Stomach (tissue), 4 donors: ENCODE data around the gene NEB.

Source experiments
- EP300 ChIP-seq: sonication (generic); formaldehyde crosslinking; IDR thresholded peaks from one replicate; pipeline ENCODE4 v1.6.1; 2017; ENCODE audit warnings: antibody characterized with exemption
- TF ChIP-seq, protein P1 (sequence below), 7 experiments: fragments of 450-650 bp in 4 of 7; fragments of 200-600 bp in 3 of 7; sonication (generic) in 3 of 7; IDR thresholded peaks; one replicate each; pipeline ENCODE4 v1.5.1; 2016 to 2019; ENCODE audit warnings: antibody characterized with exemption in 7 of 7, control low read depth in 2 of 7, mild to moderate bottlenecking in 1 of 7

DNA sequence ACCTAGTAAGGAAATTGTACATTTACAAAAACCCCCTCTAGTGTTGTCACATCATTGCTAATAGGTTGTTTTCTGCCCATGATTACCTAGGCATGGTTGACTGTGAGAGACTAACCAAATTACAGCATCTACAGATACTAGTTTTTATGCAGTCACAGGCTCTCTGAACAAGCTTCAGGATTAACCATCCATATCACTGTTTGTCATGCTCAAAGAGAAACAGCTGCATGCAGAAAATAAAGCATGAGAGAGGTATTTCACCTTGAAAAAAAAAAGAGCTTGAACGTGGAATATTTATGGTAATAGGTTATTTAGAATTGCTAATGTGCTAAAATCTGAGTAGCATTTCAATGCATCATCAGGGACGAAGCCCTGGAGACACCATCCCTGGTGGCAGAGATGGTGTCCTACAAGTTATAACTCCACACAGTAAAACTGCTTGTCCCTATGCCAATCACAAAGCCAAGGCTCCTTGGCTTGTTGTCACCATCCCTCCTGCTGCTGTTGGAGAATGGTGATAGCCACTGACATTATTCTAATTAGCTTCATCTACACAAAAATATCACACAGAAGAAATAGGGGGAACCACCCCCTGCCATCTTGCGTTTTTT is 5.4 kb downstream of the NEB start:
- TF ChIP-seq, protein P1, sequence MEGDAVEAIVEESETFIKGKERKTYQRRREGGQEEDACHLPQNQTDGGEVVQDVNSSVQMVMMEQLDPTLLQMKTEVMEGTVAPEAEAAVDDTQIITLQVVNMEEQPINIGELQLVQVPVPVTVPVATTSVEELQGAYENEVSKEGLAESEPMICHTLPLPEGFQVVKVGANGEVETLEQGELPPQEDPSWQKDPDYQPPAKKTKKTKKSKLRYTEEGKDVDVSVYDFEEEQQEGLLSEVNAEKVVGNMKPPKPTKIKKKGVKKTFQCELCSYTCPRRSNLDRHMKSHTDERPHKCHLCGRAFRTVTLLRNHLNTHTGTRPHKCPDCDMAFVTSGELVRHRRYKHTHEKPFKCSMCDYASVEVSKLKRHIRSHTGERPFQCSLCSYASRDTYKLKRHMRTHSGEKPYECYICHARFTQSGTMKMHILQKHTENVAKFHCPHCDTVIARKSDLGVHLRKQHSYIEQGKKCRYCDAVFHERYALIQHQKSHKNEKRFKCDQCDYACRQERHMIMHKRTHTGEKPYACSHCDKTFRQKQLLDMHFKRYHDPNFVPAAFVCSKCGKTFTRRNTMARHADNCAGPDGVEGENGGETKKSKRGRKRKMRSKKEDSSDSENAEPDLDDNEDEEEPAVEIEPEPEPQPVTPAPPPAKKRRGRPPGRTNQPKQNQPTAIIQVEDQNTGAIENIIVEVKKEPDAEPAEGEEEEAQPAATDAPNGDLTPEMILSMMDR (IDR thresholded peaks at IDR 0.05), result no peak
- no peak for TF ChIP-seq EP300
